ENCODE measurements around the gene TMEM156. TPM values are rescaled to one million over a fixed set of nuclear protein-coding genes. Genes with fewer than 3 reads are reported as not detected.
A peak's percentile ranks its signal among the peaks of the same experiment; 100 is the strongest.
"Not testable (repeated sequence)": the region's sequence is repeated elsewhere in the genome, so short reads cannot be mapped to it uniquely, and the experiment has no call there.

TMEM156 gene
- polyA plus RNA-seq, 1 experiment, result 0.07 TPM

GRCh38 chr4:38967260-38968095, 64.7 kb downstream of the TMEM156 start:
- no peaks in the 10 kb centered on the region for H3K36me3 ChIP-seq (ENCODE audit: control insufficient read depth, insufficient read depth, low read length)
- H3K4me3 ChIP-seq (ENCODE audit: low read depth, low read length), result no peak overlapping the region
- TF ChIP-seq CTCF (IDR thresholded peaks at IDR 0.05; ENCODE audit: insufficient read depth, low read depth, low read length), result no peak
- POLR2A ChIA-PET, result interaction anchor here (0.7 kb wide), 1 partner anchor 962 kb away, joined by 3 read pairs; no protein-coding TSS in a partner anchor
- no peaks in the 10 kb centered on the region for H3K27me3 ChIP-seq (ENCODE audit: control insufficient read depth, insufficient read depth, low read length)
- peak; percentile 95 for DNase-seq (ENCODE audit: low read depth)
- CTCF ChIA-PET, result interaction anchor here (0.8 to 1.2 kb wide), 2 partner anchors 14 to 168 kb away, joined by 3 to 4 read pairs; no protein-coding TSS in a partner anchor

DNA sequence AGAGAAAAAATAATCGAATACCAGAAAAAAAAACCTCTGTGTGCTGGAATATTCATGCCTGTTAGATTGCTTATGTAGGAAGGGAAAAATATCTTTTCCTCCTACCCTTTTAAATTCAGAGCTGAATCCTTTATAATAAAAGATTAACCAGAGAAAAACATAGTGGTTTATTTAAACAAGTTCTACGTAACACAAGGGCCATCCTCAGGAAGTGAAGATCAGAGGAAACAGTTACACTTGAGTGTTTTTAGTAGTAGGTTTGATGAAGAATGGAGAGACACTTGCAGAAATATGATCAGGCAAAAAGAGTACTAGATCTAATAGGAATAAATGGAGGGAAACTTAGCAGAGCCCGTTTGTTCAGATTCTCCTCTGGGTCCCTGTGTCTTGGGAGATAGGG, 66.3 kb downstream of the TMEM156 start:
- no peak overlapping the region for H3K4me3 ChIP-seq (ENCODE audit: low read depth, low read length)
- no peaks in the 10 kb centered on the region for H3K27me3 ChIP-seq (ENCODE audit: control insufficient read depth, insufficient read depth, low read length)
- ChIA-PET POLR2A (no interaction called here), CTCF (interaction anchor here (0.7 to 2.0 kb wide), 2 partner anchors 11 to 32 kb away, joined by 4 to 8 read pairs; no protein-coding TSS in a partner anchor)
- DNase-seq (ENCODE audit: low read depth), result no peak
- TF ChIP-seq CTCF (IDR thresholded peaks at IDR 0.05; ENCODE audit: insufficient read depth, low read depth, low read length), result no peak
- no peaks in the 10 kb centered on the region for H3K36me3 ChIP-seq (ENCODE audit: control insufficient read depth, insufficient read depth, low read length)

- ChIA-PET CTCF (interaction anchor here (0.7 to 2.0 kb wide), 3 partner anchors 10 to 33 kb away, joined by 4 to 8 read pairs (median 4); no protein-coding TSS in a partner anchor), POLR2A (no interaction called here)
- Histone ChIP-seq H3K27me3 (ENCODE audit: control insufficient read depth, insufficient read depth, low read length) (no peaks in the 10 kb centered on the region), H3K36me3 (ENCODE audit: control insufficient read depth, insufficient read depth, low read length) (no peaks in the 10 kb centered on the region), H3K4me3 (ENCODE audit: low read depth, low read length) (no peak overlapping the region)
- no peak for DNase-seq (ENCODE audit: low read depth)
- TF ChIP-seq CTCF (IDR thresholded peaks at IDR 0.05; ENCODE audit: insufficient read depth, low read depth, low read length), result no peak
Measured at GRCh38 chr4:38964942-38965775, 67.0 kb downstream of the TMEM156 start.

DNA sequence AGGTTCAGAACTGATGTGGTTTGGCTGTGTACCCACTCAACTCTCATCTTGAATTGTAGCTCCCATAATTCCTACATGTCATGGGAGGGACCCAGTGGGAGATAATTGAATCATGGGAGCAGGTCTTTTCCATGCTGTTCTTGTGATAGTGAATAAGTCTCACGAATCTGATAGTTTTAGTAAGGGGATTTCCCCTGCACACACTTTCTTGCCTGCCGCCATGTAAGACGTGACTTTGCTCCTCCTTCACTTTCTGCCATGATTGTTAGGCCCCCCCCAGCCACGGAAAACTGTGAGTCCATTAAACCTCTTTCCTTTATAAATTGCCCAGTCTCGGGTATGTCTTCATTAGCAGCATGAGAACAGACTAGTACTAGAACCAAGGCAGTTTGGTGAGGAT, 73.0 kb downstream of the TMEM156 start:
- CTCF ChIA-PET, result interaction anchor here (1.1 kb wide), 1 partner anchor 9 kb away, joined by 3 read pairs; no protein-coding TSS in a partner anchor
- H3K27me3 ChIP-seq (ENCODE audit: control insufficient read depth, insufficient read depth, low read length); H3K36me3 ChIP-seq (ENCODE audit: control insufficient read depth, insufficient read depth, low read length); DNase-seq (ENCODE audit: low read depth); POLR2A ChIA-PET; H3K4me3 ChIP-seq (ENCODE audit: low read depth, low read length): not testable (repeated sequence)

- Histone ChIP-seq H3K27me3 (ENCODE audit: control insufficient read depth, insufficient read depth, low read length) (no peaks in the 10 kb centered on the region), H3K36me3 (ENCODE audit: control insufficient read depth, insufficient read depth, low read length) (no peaks in the 10 kb centered on the region), H3K4me3 (ENCODE audit: low read depth, low read length) (no peak overlapping the region)
- POLR2A ChIA-PET, result no interaction called here
- TF ChIP-seq CTCF (IDR thresholded peaks at IDR 0.05; ENCODE audit: insufficient read depth, low read depth, low read length), result no peak
- CTCF ChIA-PET, result interaction anchor here (0.8 to 1.1 kb wide), 2 partner anchors 9 to 10 kb away, joined by 3 read pairs; no protein-coding TSS in a partner anchor
- DNase-seq (ENCODE audit: low read depth), result no peak
Measured at GRCh38 chr4:38958453-38959190, 73.6 kb downstream of the TMEM156 start.
